OCI-LY7 (cell line): ENCODE results near the gene SMOC1. TPM values are rescaled to one million over a fixed set of nuclear protein-coding genes. Genes with fewer than 3 reads are reported as not detected.

Source experiments
- BruUV-seq: library from RNA; stranded (reverse); fragments of 400-500 nt; replicated peaks from 2 replicates; lab custom pipeline; 2021; lab: Mats Ljungman, UMichigan
- CTCF ChIA-PET: fragments of 300-600 bp; sonication (Branson Sonifier 250); formaldehyde crosslinking; loops from one replicate; lab custom pipeline; 2022; ENCODE audit warnings: antibody characterized with exemption; ENCODE audit not compliant: unreplicated experiment; lab: Charles Lee
- POLR2A ChIA-PET: fragments of 300-600 bp; sonication (Branson Sonifier 250); formaldehyde crosslinking; loops from one replicate; lab custom pipeline; 2022; ENCODE audit warnings: antibody characterized with exemption; lab: Charles Lee
- DNase-seq: peaks from one replicate; pipeline ENCODE4 v3.0.0-alpha.2; 2015; ENCODE audit warnings: low spot score
- H2AFZ ChIP-seq: fragments of 200-600 bp; sonication (generic), shearing (Covaris generic); 2 replicates; pipeline ENCODE4 v1.6.1; 2014; ENCODE audit warnings: mild to moderate bottlenecking, antibody characterized with exemption, low read length, moderate library complexity
- H3K27ac ChIP-seq: fragments of 200-600 bp; sonication (generic); 2 replicates; pipeline ENCODE4 v1.5.1; 2014; ENCODE audit warnings: mixed run types, low read depth, mild to moderate bottlenecking, moderate library complexity, low read length, inconsistent platforms; ENCODE audit not compliant: poor library complexity, severe bottlenecking
- H3K36me3 ChIP-seq: fragments of 200-600 bp; sonication (generic); 2 replicates; pipeline ENCODE4 v1.6.1; 2014; ENCODE audit warnings: mild to moderate bottlenecking, antibody characterized with exemption, low read length, moderate library complexity, mixed read lengths; ENCODE audit not compliant: insufficient read depth
- H3K4me1 ChIP-seq: fragments of 200-600 bp; sonication (generic); 2 replicates; pipeline ENCODE4 v1.5.1; 2014; ENCODE audit warnings: mild to moderate bottlenecking, low read length; ENCODE audit not compliant: insufficient read depth, poor library complexity, severe bottlenecking
- H3K4me2 ChIP-seq: fragments of 200-600 bp; sonication (generic); 2 replicates; pipeline ENCODE4 v1.6.1; 2014; ENCODE audit warnings: mild to moderate bottlenecking, low read length
- H3K4me3 ChIP-seq: fragments of 200-600 bp; sonication (generic); 2 replicates; pipeline ENCODE4 v1.5.1; 2014; ENCODE audit warnings: mild to moderate bottlenecking, low read depth, low read length; ENCODE audit not compliant: poor library complexity, severe bottlenecking
- H3K79me2 ChIP-seq: fragments of 200-600 bp; sonication (generic); 2 replicates; pipeline ENCODE4 v1.6.1; 2016; ENCODE audit warnings: low read depth, mild to moderate bottlenecking, low read length, moderate library complexity, mixed read lengths; ENCODE audit not compliant: insufficient read depth
- H3K9me2 ChIP-seq: fragments of 200-600 bp; sonication (generic); 2 replicates; pipeline ENCODE4 v1.6.1; 2016; ENCODE audit warnings: mild to moderate bottlenecking, low read length, mixed read lengths; ENCODE audit not compliant: insufficient read depth
- H3K9me3 ChIP-seq: fragments of 200-600 bp; sonication (generic); 2 replicates; pipeline ENCODE4 v1.6.1; 2014; ENCODE audit warnings: mild to moderate bottlenecking, mixed run types, low read length, mixed read lengths
- H4K20me1 ChIP-seq: fragments of 200-600 bp; sonication (generic); 2 replicates; pipeline ENCODE4 v1.6.1; 2014; ENCODE audit warnings: mild to moderate bottlenecking, antibody characterized with exemption, low read length, moderate library complexity, mixed read lengths; ENCODE audit not compliant: insufficient read depth
- CTCF ChIP-seq: fragments of 200-600 bp; sonication (generic); conservative IDR thresholded peaks from 2 replicates; pipeline ENCODE4 v1.5.1; 2014; ENCODE audit warnings: mild to moderate bottlenecking, antibody characterized with exemption, low read length, moderate library complexity, mixed read lengths
- EZH2phosphoT487 ChIP-seq: fragments of 200-600 bp; sonication (generic); IDR thresholded peaks from 2 replicates; pipeline ENCODE4 v1.6.1; 2018; ENCODE audit warnings: low read depth, borderline replicate concordance, mild to moderate bottlenecking, mixed run types, antibody characterized with exemption, low read length, moderate library complexity, mixed read lengths
- intact Hi-C: fragments of 100-400 bp; cut with micrococcal nuclease; formaldehyde crosslinking; loops from one replicate; pipeline ENCODE4 v1.10.0; 2022; ENCODE audit not compliant: unreplicated experiment
- total RNA-seq, 2 experiments: library from RNA; depleted of rRNA in 1 of 2; stranded (reverse); fragments of >200 nt in 1 of 2; shearing (Covaris generic) in 1 of 2; gene quantifications; 2 replicates each; pipeline ENCODE4 v1.2.3, GENCODE V29; 2014 to 2022

Gene SMOC1
- total RNA-seq, 2 experiments from 2014 or later: not detected

- ChIA-PET CTCF (no interaction called here), POLR2A (interaction anchor here (0.6 kb wide), 2 partner anchors 11 to 1146 kb away, joined by 3 to 4 read pairs; no protein-coding TSS in a partner anchor)
- BruUV-seq: no TSS peak
- no peak overlapping the region for H3K4me3 ChIP-seq
- no peaks in the 10 kb centered on the region for H3K9me3 ChIP-seq
- no peak for TF ChIP-seq EZH2phosphoT487
- no peak for TF ChIP-seq CTCF
- no peaks in the 10 kb centered on the region for H3K9me2 ChIP-seq
- H2AFZ ChIP-seq: no peak overlapping the region
- no peaks in the 10 kb centered on the region for H3K36me3 ChIP-seq
- H4K20me1 ChIP-seq: no peaks in the 10 kb centered on the region
- no peak overlapping the region for H3K27ac ChIP-seq
- no peak overlapping the region for H3K4me2 ChIP-seq
- no peaks in the 10 kb centered on the region for H3K4me1 ChIP-seq
- no peak for DNase-seq
- intact Hi-C loops: no loop called here
- H3K79me2 ChIP-seq: no peaks in the 10 kb centered on the region
These were observed 24.6 kb upstream of the SMOC1 start for GRCh38 chr14:69854598-69854997.

- H3K36me3 ChIP-seq: no peaks in the 10 kb centered on the region
- H4K20me1 ChIP-seq: no peaks in the 10 kb centered on the region
- H3K4me1 ChIP-seq: no peaks in the 10 kb centered on the region
- no peak for DNase-seq
- no peak for TF ChIP-seq EZH2phosphoT487
- TF ChIP-seq CTCF: no peak
- CTCF ChIA-PET: no interaction called here
- no peak overlapping the region for H3K27ac ChIP-seq
- H3K4me2 ChIP-seq: no peak overlapping the region
- H2AFZ ChIP-seq: no peak overlapping the region
- POLR2A ChIA-PET: interaction anchor here (0.6 kb wide), 2 partner anchors 522 to 1145 kb away, joined by 3 to 4 read pairs; no protein-coding TSS in a partner anchor
- H3K9me3 ChIP-seq: no peaks in the 10 kb centered on the region
- no TSS peak for BruUV-seq
- intact Hi-C loops: no loop called here
- no peaks in the 10 kb centered on the region for H3K9me2 ChIP-seq
- no peaks in the 10 kb centered on the region for H3K79me2 ChIP-seq
- no peak overlapping the region for H3K4me3 ChIP-seq
These were observed 23.9 kb upstream of the SMOC1 start for GRCh38 chr14:69855180-69855832.

GRCh38 chr14:69858801-69859200 lies 20.4 kb upstream of the SMOC1 start:
- Histone ChIP-seq H3K79me2 (no peaks in the 10 kb centered on the region), H3K36me3 (no peaks in the 10 kb centered on the region), H3K9me3 (no peaks in the 10 kb centered on the region), H3K4me2 (no peak overlapping the region), H3K4me3 (no peak overlapping the region), H3K27ac (no peak overlapping the region), H4K20me1 (no peaks in the 10 kb centered on the region), H3K9me2 (no peaks in the 10 kb centered on the region), H2AFZ (no peak overlapping the region), H3K4me1 (no peaks in the 10 kb centered on the region)
- no TSS peak for BruUV-seq
- intact Hi-C loops: no loop called here
- no peak for DNase-seq
- ChIA-PET POLR2A (no interaction called here), CTCF (no interaction called here)
- TF ChIP-seq EZH2phosphoT487 (no peak), CTCF (no peak)
